Trophoblast cell (in vitro differentiated cells and primary cell): ENCODE results near the gene UQCC2.

Experiments used
- DNase-seq, 2 donors: peaks; one replicate each; pipeline ENCODE4 v3.0.0-alpha.2; 2016
- H2AFZ ChIP-seq: 2 replicates; pipeline ENCODE4 v1.6.1; 2013; ENCODE audit warnings: low read length, moderate library complexity, mild to moderate bottlenecking; ENCODE audit not compliant: insufficient read depth, poor library complexity
- H2AK5ac ChIP-seq: 2 replicates; pipeline ENCODE4 v1.6.1; 2013; ENCODE audit warnings: mild to moderate bottlenecking, low read length
- H2BK120ac ChIP-seq: 2 replicates; pipeline ENCODE4 v1.6.1; 2013; ENCODE audit warnings: low read length, mild to moderate bottlenecking, moderate library complexity; ENCODE audit not compliant: insufficient read depth, poor library complexity
- H2BK12ac ChIP-seq: 2 replicates; pipeline ENCODE4 v1.6.1; 2013; ENCODE audit warnings: mild to moderate bottlenecking, low read length, moderate library complexity
- H2BK5ac ChIP-seq: 2 replicates; pipeline ENCODE4 v1.6.1; 2013; ENCODE audit warnings: low read length, low read depth, moderate library complexity, mild to moderate bottlenecking; ENCODE audit not compliant: poor library complexity
- H3K14ac ChIP-seq: 2 replicates; pipeline ENCODE4 v1.6.1; 2013; ENCODE audit warnings: mild to moderate bottlenecking, low read length
- H3K18ac ChIP-seq: 2 replicates; pipeline ENCODE4 v1.6.1; 2013; ENCODE audit warnings: mild to moderate bottlenecking, low read length
- H3K23ac ChIP-seq: 2 replicates; pipeline ENCODE4 v1.6.1; 2013; ENCODE audit warnings: low read length
- H3K27ac ChIP-seq: 2 replicates; pipeline ENCODE4 v1.5.1; 2013; ENCODE audit warnings: low read depth, mild to moderate bottlenecking, inconsistent platforms, low read length, moderate library complexity
- H3K27me3 ChIP-seq: 2 replicates; pipeline ENCODE4 v1.6.1; 2013; ENCODE audit warnings: inconsistent platforms, mild to moderate bottlenecking, low read length, moderate library complexity; ENCODE audit not compliant: insufficient read depth
- H3K36me3 ChIP-seq, 2 experiments: 1 replicate in 1 of 2; 2 replicates in 1 of 2; pipeline ENCODE4 v1.6.1; 2013; ENCODE audit warnings: low read length in 2 of 2, mild to moderate bottlenecking in 2 of 2, moderate library complexity in 1 of 2; ENCODE audit not compliant: insufficient read depth in 2 of 2, control insufficient read depth in 1 of 2
- H3K4ac ChIP-seq: 2 replicates; pipeline ENCODE4 v1.6.1; 2013; ENCODE audit warnings: low read depth, mild to moderate bottlenecking, low read length, moderate library complexity
- H3K4me1 ChIP-seq, 2 experiments: 1 replicate in 1 of 2; 2 replicates in 1 of 2; pipeline ENCODE4 v1.6.1; 2013; ENCODE audit warnings: low read length in 2 of 2, mild to moderate bottlenecking in 2 of 2, moderate library complexity in 1 of 2; ENCODE audit not compliant: insufficient read depth in 2 of 2, control insufficient read depth in 1 of 2
- H3K4me2 ChIP-seq: 2 replicates; pipeline ENCODE4 v1.6.1; 2013; ENCODE audit warnings: inconsistent platforms, mild to moderate bottlenecking, low read length, moderate library complexity
- H3K4me3 ChIP-seq: 2 replicates; pipeline ENCODE4 v1.5.1; 2013; ENCODE audit warnings: mild to moderate bottlenecking, low read depth, low read length, inconsistent platforms
- H3K79me1 ChIP-seq: one replicate; pipeline ENCODE4 v1.6.1; 2013; ENCODE audit warnings: low read length
- H3K79me2 ChIP-seq: 2 replicates; pipeline ENCODE4 v1.6.1; 2013; ENCODE audit warnings: low read length, mild to moderate bottlenecking; ENCODE audit not compliant: control insufficient read depth, insufficient read depth, poor library complexity
- H3K9ac ChIP-seq: 2 replicates; pipeline ENCODE4 v1.6.1; 2013; ENCODE audit warnings: mild to moderate bottlenecking, low read length
- H3K9me3 ChIP-seq: 2 replicates; pipeline ENCODE4 v1.6.1; 2013; ENCODE audit warnings: low read depth, mild to moderate bottlenecking, control low read depth, inconsistent platforms, low read length; ENCODE audit not compliant: insufficient read depth
- H4K12ac ChIP-seq: 2 replicates; pipeline ENCODE4 v1.6.1; 2013; ENCODE audit warnings: low read depth, mild to moderate bottlenecking, low read length, moderate library complexity
- H4K8ac ChIP-seq: 2 replicates; pipeline ENCODE4 v1.6.1; 2013; ENCODE audit warnings: low read depth, mild to moderate bottlenecking, low read length, moderate library complexity
- H4K91ac ChIP-seq: one replicate; pipeline ENCODE4 v1.6.1; 2013; ENCODE audit warnings: low read depth, mild to moderate bottlenecking, low read length, moderate library complexity
- WGBS: extraction: QIAGEN DNeasy Blood & Tissue Kit; methylation state at CpG from one replicate; pipeline ENCODE4 v1.1.7; 2013; ENCODE audit warnings: missing lambda C conversion rate; ENCODE audit not compliant: insufficient read length, insufficient coverage; ENCODE audit errors: extremely low coverage; 5-methylcytosine and 5-hydroxymethylcytosine counted together

Gene UQCC2

DNA sequence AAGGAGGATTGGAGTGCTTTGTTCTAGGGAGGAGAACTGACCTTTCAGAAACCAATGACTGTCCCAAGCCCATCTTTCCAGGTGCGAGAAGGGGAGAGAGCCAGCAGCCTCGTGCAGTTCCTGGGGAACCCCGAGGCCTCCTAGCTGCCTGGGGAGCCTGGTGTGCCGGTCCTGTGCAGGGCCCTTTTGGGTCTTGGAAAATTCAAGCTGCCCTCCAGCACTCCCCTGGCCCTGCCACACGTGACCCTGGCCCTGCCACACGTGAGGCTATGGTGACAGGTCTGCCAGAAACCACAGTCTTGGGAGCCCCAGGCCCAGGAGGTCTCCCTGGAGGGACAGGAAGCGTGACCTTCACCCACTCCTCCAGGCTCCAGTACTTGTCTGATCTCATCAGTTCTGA, 19.5 kb upstream of the UQCC2 start:
- Histone ChIP-seq H4K91ac (no peak overlapping the region), H2BK5ac (no peak overlapping the region)
- WGBS: no CpG with 5 or more reads among the region's 7 CpGs

DNA sequence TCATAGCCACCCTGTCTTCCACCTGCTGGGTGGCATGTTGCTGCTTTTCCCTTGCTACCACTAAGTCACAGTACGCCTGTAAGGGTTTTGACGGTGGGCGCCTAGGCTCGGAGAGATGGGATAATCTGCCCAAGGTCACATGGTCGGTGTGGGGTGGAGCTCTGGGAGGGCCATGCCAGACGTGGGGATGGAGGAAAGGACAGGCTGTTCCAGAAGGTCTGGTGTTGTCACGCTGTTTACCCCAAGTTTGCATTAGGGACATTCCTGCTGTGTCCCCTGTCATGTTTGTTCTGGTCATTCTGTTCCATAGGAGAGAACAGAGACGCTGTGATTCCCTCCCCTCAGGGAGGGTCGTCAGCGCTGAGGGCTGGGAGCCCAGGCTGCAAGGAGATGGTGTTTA, 19.1 kb upstream of the UQCC2 start:
- H2BK120ac ChIP-seq: peak overlapping the region; percentile 11
- WGBS: no CpG with 5 or more reads among the region's 10 CpGs
- H4K12ac ChIP-seq: no peak overlapping the region
- peaks cover 4% of the 10 kb centered on the region for H3K9me3 ChIP-seq
- H2AK5ac ChIP-seq: no peak overlapping the region
- H3K14ac ChIP-seq: no peak overlapping the region
- H3K9ac ChIP-seq: no peak overlapping the region
- no peak overlapping the region for H4K8ac ChIP-seq
- peaks cover 4% of the 10 kb centered on the region for H3K79me2 ChIP-seq
- H3K23ac ChIP-seq: no peak overlapping the region
- no peak for DNase-seq
- no peaks in the 10 kb centered on the region for H3K27me3 ChIP-seq
- no peak overlapping the region for H3K4me3 ChIP-seq
- no peak overlapping the region for H3K18ac ChIP-seq
- peaks cover 41 to 45% of the 10 kb centered on the region in 2 experiments for H3K4me1 ChIP-seq
- H3K27ac ChIP-seq: no peak overlapping the region
- peaks cover 22% of the 10 kb centered on the region for H3K79me1 ChIP-seq
- no peak overlapping the region for H2BK5ac ChIP-seq
- no peak overlapping the region for H3K4ac ChIP-seq
- no peak overlapping the region for H4K91ac ChIP-seq
- H3K36me3 ChIP-seq: no peaks in the 10 kb centered on the region
- no peak overlapping the region for H2BK12ac ChIP-seq
- H2AFZ ChIP-seq: no peak overlapping the region
- no peak overlapping the region for H3K4me2 ChIP-seq

More for the DNA sequence above, 19.5 kb upstream of the UQCC2 start:
- Histone ChIP-seq H2AFZ (no peak overlapping the region), H2BK120ac (peak overlapping the region; percentile 11), H3K4me1 (peaks cover 41 to 45% of the 10 kb centered on the region in 2 experiments), H3K4me2 (no peak overlapping the region), H3K14ac (no peak overlapping the region), H3K4ac (no peak overlapping the region), H4K8ac (no peak overlapping the region), H3K36me3 (no peaks in the 10 kb centered on the region), H3K4me3 (no peak overlapping the region), H3K27me3 (no peaks in the 10 kb centered on the region), H3K9me3 (peaks cover 4% of the 10 kb centered on the region), H3K9ac (no peak overlapping the region), H3K27ac (no peak overlapping the region), H2AK5ac (no peak overlapping the region), H3K79me2 (peaks cover 4% of the 10 kb centered on the region), H4K12ac (no peak overlapping the region), H3K18ac (no peak overlapping the region), H3K23ac (no peak overlapping the region), H2BK12ac (no peak overlapping the region), H3K79me1 (peaks cover 22% of the 10 kb centered on the region)
- DNase-seq: no peak

DNA sequence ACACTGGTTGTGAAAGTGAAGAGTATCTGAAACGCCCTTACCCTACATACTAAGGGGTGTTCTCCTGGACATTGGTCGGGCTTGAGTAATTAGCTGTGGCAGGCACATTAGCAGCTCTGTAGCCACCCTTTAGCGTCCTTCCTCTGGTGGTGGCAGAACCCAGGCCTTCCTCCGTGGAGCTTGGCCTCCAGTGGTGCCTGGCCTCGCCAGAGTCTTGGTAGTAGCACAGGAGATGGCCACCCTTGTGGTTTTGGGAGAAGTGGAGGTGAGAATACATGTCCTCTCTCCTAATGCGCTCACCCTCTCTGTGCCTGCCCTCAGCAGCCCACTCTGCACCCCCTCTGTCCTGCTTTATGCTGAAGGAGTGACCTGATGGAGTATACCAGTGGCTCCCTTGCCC, 17.6 kb upstream of the UQCC2 start:
- no peak overlapping the region for H3K27ac ChIP-seq
- H3K4ac ChIP-seq: no peak overlapping the region
- H4K12ac ChIP-seq: no peak overlapping the region
- no peak overlapping the region for H2AK5ac ChIP-seq
- WGBS: no CpG with 5 or more reads among the region's 6 CpGs
- H3K36me3 ChIP-seq: no peaks in the 10 kb centered on the region
- H3K18ac ChIP-seq: no peak overlapping the region
- H3K4me3 ChIP-seq: no peak overlapping the region
- peaks cover 33 to 34% of the 10 kb centered on the region in 2 experiments for H3K4me1 ChIP-seq
- no peak overlapping the region for H2AFZ ChIP-seq
- H2BK120ac ChIP-seq: no peak overlapping the region
- H4K8ac ChIP-seq: no peak overlapping the region
- no peaks in the 10 kb centered on the region for H3K27me3 ChIP-seq
- no peak overlapping the region for H4K91ac ChIP-seq
- no peak overlapping the region for H3K14ac ChIP-seq
- H3K79me1 ChIP-seq: peaks cover 15% of the 10 kb centered on the region
- DNase-seq: no peak
- peaks cover 4% of the 10 kb centered on the region for H3K79me2 ChIP-seq
- no peak overlapping the region for H2BK12ac ChIP-seq
- peaks cover 4% of the 10 kb centered on the region for H3K9me3 ChIP-seq
- no peak overlapping the region for H3K9ac ChIP-seq
- no peak overlapping the region for H2BK5ac ChIP-seq
- no peak overlapping the region for H3K4me2 ChIP-seq
- H3K23ac ChIP-seq: no peak overlapping the region

DNA sequence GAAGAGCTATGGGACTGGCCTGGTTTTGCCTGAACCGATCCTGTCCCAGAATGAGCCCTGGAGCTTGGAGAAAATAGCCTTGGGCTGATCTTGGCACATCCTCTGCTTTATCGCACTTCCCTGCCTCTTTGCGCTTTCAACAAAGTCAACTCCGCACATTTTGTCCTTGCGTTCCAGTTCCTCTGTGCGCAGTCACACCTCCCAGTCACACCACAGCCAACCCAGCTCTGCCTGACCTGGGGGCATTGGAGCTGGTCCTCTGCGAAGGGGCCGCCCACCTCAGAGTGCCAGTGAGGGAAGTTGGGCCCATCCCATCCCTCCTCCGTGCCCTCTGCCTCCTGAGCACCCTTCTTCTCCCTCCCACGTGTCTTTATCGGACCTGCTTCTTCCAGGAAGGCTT, 16.9 kb upstream of the UQCC2 start:
- Histone ChIP-seq H2BK5ac (no peak overlapping the region), H4K91ac (no peak overlapping the region), H2BK120ac (no peak overlapping the region), H2AFZ (no peak overlapping the region), H4K12ac (no peak overlapping the region), H3K4me3 (no peak overlapping the region), H3K79me1 (peaks cover 13% of the 10 kb centered on the region), H3K9me3 (peaks cover 4% of the 10 kb centered on the region), H4K8ac (no peak overlapping the region), H2BK12ac (no peak overlapping the region), H3K79me2 (peaks cover 2% of the 10 kb centered on the region), H3K23ac (no peak overlapping the region), H3K4ac (no peak overlapping the region), H3K4me2 (no peak overlapping the region), H3K14ac (no peak overlapping the region), H3K4me1 (peaks cover 29 to 31% of the 10 kb centered on the region in 2 experiments), H3K27ac (no peak overlapping the region), H3K36me3 (no peaks in the 10 kb centered on the region), H3K9ac (no peak overlapping the region), H3K27me3 (no peaks in the 10 kb centered on the region), H2AK5ac (no peak overlapping the region), H3K18ac (no peak overlapping the region)
- no peak for DNase-seq
- no CpG with 5 or more reads among the region's 11 CpGs for WGBS
